ENCODE measurements around the gene FMN1. TPM values are rescaled to one million over a fixed set of nuclear protein-coding genes. Genes with fewer than 3 reads are reported as not detected.
"Not testable (repeated sequence)": the region's sequence is repeated elsewhere in the genome, so short reads cannot be mapped to it uniquely, and the experiment has no call there.

Gene FMN1
- total and polyA plus RNA-seq, 5 donors from 2014 or later, result 0.32 to 8.9 (median 0.36) TPM; not detected in 2

DNA sequence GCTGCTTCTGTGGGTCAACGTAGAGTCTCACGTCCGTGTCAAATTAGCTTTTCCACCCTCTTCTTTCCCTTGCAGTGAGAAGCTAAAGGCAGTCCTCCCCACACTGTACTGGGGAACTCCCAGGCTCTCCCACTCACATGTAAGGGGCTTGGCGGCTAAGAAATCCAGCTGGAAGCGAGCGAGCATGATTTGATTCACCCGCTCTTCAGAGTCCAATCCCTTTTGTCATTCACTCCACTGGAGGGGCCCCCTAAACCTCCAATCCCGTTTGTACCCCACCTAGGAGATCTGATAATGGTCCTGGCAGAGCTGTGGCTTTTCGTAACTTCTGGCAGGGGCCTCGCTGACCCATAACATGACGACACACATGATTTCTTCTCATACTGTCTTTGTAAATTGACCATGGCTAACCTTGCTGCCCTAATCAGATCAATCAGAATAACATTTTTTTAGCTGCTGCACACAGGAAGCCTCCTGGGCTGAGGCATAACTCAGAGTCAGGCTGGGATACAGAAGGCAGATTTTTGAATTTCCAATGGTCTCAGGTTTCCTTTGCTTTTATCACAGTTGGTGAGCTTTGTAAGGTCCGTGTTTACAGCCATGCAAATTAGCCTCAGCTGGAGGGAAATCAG lies 241.5 kb downstream of the FMN1 start:
- peaks cover 0 to 1% (median 0%) of the 10 kb centered on the region in 7 donors for H3K9me3 Mint-ChIP-seq
- DNase-seq (no peak), ATAC-seq (ENCODE audit: low read depth in 2 of 2) (no peak)
- no peaks in the 10 kb centered on the region for H3K4me1 Mint-ChIP-seq
- Histone ChIP-seq H3K9me3 (ENCODE audit: control insufficient read depth in 2 of 2, low read length in 2 of 2) (no peaks in the 10 kb centered on the region), H3K4me3 (ENCODE audit: low read depth, low read length) (no peak overlapping the region), H3K27me3 (ENCODE audit: control insufficient read depth, insufficient read depth, low read length) (no peaks in the 10 kb centered on the region), H3K36me3 (ENCODE audit: control insufficient read depth, insufficient read depth, low read length) (no peaks in the 10 kb centered on the region), H3K27ac (ENCODE audit: insufficient read depth, low read length, poor library complexity, severe bottlenecking) (no peak overlapping the region), H3K4me1 (ENCODE audit: control insufficient read depth, insufficient read depth, low read length, poor library complexity, severe bottlenecking) (no peaks in the 10 kb centered on the region)
- H3K27me3 Mint-ChIP-seq, result no peaks in the 10 kb centered on the region
- no peak overlapping the region for H3K27ac Mint-ChIP-seq
- no peaks in the 10 kb centered on the region for H3K36me3 Mint-ChIP-seq
- no peak overlapping the region for H3K4me3 Mint-ChIP-seq

DNA sequence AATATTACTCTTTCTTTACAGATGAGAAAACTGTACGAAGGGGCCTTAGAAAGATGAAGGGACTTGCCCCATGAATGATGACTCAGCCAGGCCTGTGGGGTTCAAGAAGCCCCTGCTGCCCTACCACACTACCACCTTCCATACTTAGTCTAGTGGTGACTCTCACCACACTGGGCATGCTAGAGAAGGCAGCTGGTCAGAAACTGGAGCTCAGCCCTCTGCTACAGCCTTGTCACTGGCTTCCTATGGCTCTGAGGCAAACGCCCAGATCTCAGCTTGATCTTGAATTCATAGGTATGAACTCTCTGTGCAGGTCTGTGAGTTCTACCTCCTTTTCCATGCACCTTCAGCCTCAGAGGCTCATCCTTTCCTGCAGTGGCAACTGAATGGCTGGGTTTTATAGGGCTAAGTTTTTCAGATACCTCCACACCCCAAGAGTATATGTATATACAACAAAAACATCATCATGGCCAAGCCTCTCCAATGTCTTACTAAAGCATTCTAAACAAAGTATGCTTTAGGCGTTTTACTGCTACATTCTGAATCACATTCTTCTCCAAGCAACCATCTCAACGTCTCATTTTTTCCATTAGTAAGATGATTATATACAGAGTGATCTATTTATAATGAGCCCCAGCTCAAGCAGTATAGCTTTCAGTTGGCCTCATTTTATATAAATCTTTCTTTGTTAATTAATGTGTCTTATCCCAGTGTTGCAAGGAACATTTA lies 242.6 kb downstream of the FMN1 start:
- no peaks in the 10 kb centered on the region for H3K27me3 Mint-ChIP-seq
- Histone ChIP-seq H3K27me3 (ENCODE audit: control insufficient read depth, insufficient read depth, low read length) (no peaks in the 10 kb centered on the region), H3K4me3 (ENCODE audit: low read depth, low read length) (no peak overlapping the region), H3K36me3 (ENCODE audit: control insufficient read depth, insufficient read depth, low read length) (no peaks in the 10 kb centered on the region), H3K9me3 (ENCODE audit: control insufficient read depth in 2 of 2, low read length in 2 of 2) (no peaks in the 10 kb centered on the region), H3K4me1 (ENCODE audit: control insufficient read depth, insufficient read depth, low read length, poor library complexity, severe bottlenecking) (no peaks in the 10 kb centered on the region), H3K27ac (ENCODE audit: insufficient read depth, low read length, poor library complexity, severe bottlenecking) (no peak overlapping the region)
- H3K9me3 Mint-ChIP-seq, result peaks cover 0 to 1% (median 0%) of the 10 kb centered on the region in 7 donors
- no peak overlapping the region for H3K4me3 Mint-ChIP-seq
- no peaks in the 10 kb centered on the region for H3K4me1 Mint-ChIP-seq
- DNase-seq (no peak), ATAC-seq (ENCODE audit: low read depth in 2 of 2) (no peak)
- H3K27ac Mint-ChIP-seq, result no peak overlapping the region
- H3K36me3 Mint-ChIP-seq, result no peaks in the 10 kb centered on the region

DNA sequence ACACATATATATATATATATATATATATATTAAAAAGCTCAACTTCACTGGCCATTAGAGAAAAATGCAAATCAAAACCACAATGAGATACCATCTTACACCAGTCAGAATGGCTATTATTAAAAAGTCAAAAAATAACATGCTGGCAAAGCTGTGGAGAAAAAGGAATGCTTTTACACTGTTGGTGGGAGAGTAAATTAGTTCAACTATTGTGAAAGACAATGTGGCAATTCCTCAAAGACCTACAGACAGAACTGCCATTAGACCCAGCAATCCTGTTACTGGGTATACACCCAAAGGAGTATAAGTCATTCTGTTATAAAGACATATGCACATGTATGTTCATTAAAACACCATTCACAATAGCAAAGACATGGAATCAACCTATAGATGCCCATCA lies 244.5 kb downstream of the FMN1 start:
- H3K27ac ChIP-seq (ENCODE audit: insufficient read depth, low read length, poor library complexity, severe bottlenecking); DNase-seq; H3K27me3 ChIP-seq (ENCODE audit: control insufficient read depth, insufficient read depth, low read length); H3K36me3 ChIP-seq (ENCODE audit: control insufficient read depth, insufficient read depth, low read length); H3K36me3 Mint-ChIP-seq; H3K27me3 Mint-ChIP-seq; H3K4me1 Mint-ChIP-seq; H3K27ac Mint-ChIP-seq; ATAC-seq (ENCODE audit: low read depth in 2 of 2); H3K9me3 ChIP-seq (ENCODE audit: control insufficient read depth in 2 of 2, low read length in 2 of 2); H3K4me1 ChIP-seq (ENCODE audit: control insufficient read depth, insufficient read depth, low read length, poor library complexity, severe bottlenecking); H3K4me3 ChIP-seq (ENCODE audit: low read depth, low read length); H3K4me3 Mint-ChIP-seq; H3K9me3 Mint-ChIP-seq: not testable (repeated sequence)

GRCh38 chr15:32946210-32946609 lies 248.3 kb downstream of the FMN1 start:
- DNase-seq (no peak), ATAC-seq (ENCODE audit: low read depth in 2 of 2) (no peak)
- H3K4me1 Mint-ChIP-seq, result no peaks in the 10 kb centered on the region

DNA sequence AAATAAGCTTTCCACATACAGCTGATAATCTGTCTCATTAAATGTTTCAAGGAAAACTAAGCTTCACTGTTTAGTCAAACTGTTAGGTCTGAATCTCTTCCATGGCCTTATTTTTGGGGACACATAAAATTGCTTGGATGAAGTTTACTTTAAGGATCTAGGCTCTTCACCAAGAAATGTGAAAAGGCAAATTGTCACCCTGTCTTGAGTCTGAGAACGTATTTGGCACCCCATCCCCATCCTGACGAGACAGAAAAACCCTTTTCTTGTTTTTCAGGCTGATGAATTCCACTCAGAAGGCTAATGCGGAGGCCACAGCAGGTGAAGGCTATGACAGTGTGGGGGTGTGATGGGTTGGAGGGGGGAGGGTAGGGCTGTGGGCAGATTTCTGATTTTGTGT lies 250.1 kb downstream of the FMN1 start:
- Mint-ChIP-seq H3K9me3 (peaks cover 0 to 1% (median 0%) of the 10 kb centered on the region in 7 donors), H3K27me3 (no peaks in the 10 kb centered on the region), H3K4me1 (no peaks in the 10 kb centered on the region), H3K36me3 (no peaks in the 10 kb centered on the region), H3K4me3 (no peak overlapping the region), H3K27ac (no peak overlapping the region)
- Histone ChIP-seq H3K4me1 (ENCODE audit: control insufficient read depth, insufficient read depth, low read length, poor library complexity, severe bottlenecking) (no peaks in the 10 kb centered on the region), H3K27me3 (ENCODE audit: control insufficient read depth, insufficient read depth, low read length) (no peaks in the 10 kb centered on the region), H3K27ac (ENCODE audit: insufficient read depth, low read length, poor library complexity, severe bottlenecking) (no peak overlapping the region), H3K4me3 (ENCODE audit: low read depth, low read length) (no peak overlapping the region), H3K9me3 (ENCODE audit: control insufficient read depth in 2 of 2, low read length in 2 of 2) (no peaks in the 10 kb centered on the region), H3K36me3 (ENCODE audit: control insufficient read depth, insufficient read depth, low read length) (no peaks in the 10 kb centered on the region)
- no peak for ATAC-seq (ENCODE audit: low read depth in 2 of 2)
- DNase-seq, result no peak

More at GRCh38 chr15:32946210-32946609, 248.3 kb downstream of the FMN1 start:
- H3K4me3 Mint-ChIP-seq, result no peak overlapping the region
- H3K27ac Mint-ChIP-seq, result no peak overlapping the region
- H3K27me3 Mint-ChIP-seq, result no peaks in the 10 kb centered on the region
- no peaks in the 10 kb centered on the region for H3K36me3 Mint-ChIP-seq
- H3K9me3 Mint-ChIP-seq, result peaks cover 0 to 1% (median 0%) of the 10 kb centered on the region in 7 donors
- Histone ChIP-seq H3K4me1 (ENCODE audit: control insufficient read depth, insufficient read depth, low read length, poor library complexity, severe bottlenecking) (no peaks in the 10 kb centered on the region), H3K27ac (ENCODE audit: insufficient read depth, low read length, poor library complexity, severe bottlenecking) (no peak overlapping the region), H3K9me3 (ENCODE audit: control insufficient read depth in 2 of 2, low read length in 2 of 2) (no peaks in the 10 kb centered on the region), H3K4me3 (ENCODE audit: low read depth, low read length) (no peak overlapping the region), H3K36me3 (ENCODE audit: control insufficient read depth, insufficient read depth, low read length) (no peaks in the 10 kb centered on the region), H3K27me3 (ENCODE audit: control insufficient read depth, insufficient read depth, low read length) (no peaks in the 10 kb centered on the region)

- H3K27ac ChIP-seq (ENCODE audit: insufficient read depth, low read length, poor library complexity, severe bottlenecking), result no peak overlapping the region
- H3K4me1 Mint-ChIP-seq, result no peaks in the 10 kb centered on the region
- H3K4me3 ChIP-seq (ENCODE audit: low read depth, low read length), result no peak overlapping the region
- DNase-seq (no peak), ATAC-seq (ENCODE audit: low read depth in 2 of 2) (no peak)
- H3K36me3 Mint-ChIP-seq, result no peaks in the 10 kb centered on the region
- H3K27me3 ChIP-seq (ENCODE audit: control insufficient read depth, insufficient read depth, low read length), result no peaks in the 10 kb centered on the region
- H3K4me3 Mint-ChIP-seq, result no peak overlapping the region
- no peaks in the 10 kb centered on the region for H3K9me3 Mint-ChIP-seq
- no peak overlapping the region for H3K27ac Mint-ChIP-seq
- no peaks in the 10 kb centered on the region for H3K36me3 ChIP-seq (ENCODE audit: control insufficient read depth, insufficient read depth, low read length)
- no peaks in the 10 kb centered on the region for H3K4me1 ChIP-seq (ENCODE audit: control insufficient read depth, insufficient read depth, low read length, poor library complexity, severe bottlenecking)
- H3K9me3 ChIP-seq (ENCODE audit: control insufficient read depth in 2 of 2, low read length in 2 of 2), result no peaks in the 10 kb centered on the region
- no peaks in the 10 kb centered on the region for H3K27me3 Mint-ChIP-seq
These were observed 250.8 kb downstream of the FMN1 start for GRCh38 chr15:32943711-32944110.

GRCh38 chr15:32942401-32942841 lies 252.1 kb downstream of the FMN1 start:
- Mint-ChIP-seq H3K4me1 (no peaks in the 10 kb centered on the region), H3K36me3 (no peaks in the 10 kb centered on the region), H3K9me3 (peaks cover 0 to 1% (median 0%) of the 10 kb centered on the region in 7 donors), H3K27ac (no peak overlapping the region), H3K4me3 (no peak overlapping the region), H3K27me3 (no peaks in the 10 kb centered on the region)
- Histone ChIP-seq H3K4me3 (ENCODE audit: low read depth, low read length) (no peak overlapping the region), H3K36me3 (ENCODE audit: control insufficient read depth, insufficient read depth, low read length) (no peaks in the 10 kb centered on the region), H3K4me1 (ENCODE audit: control insufficient read depth, insufficient read depth, low read length, poor library complexity, severe bottlenecking) (no peaks in the 10 kb centered on the region), H3K27me3 (ENCODE audit: control insufficient read depth, insufficient read depth, low read length) (no peaks in the 10 kb centered on the region), H3K27ac (ENCODE audit: insufficient read depth, low read length, poor library complexity, severe bottlenecking) (no peak overlapping the region), H3K9me3 (ENCODE audit: control insufficient read depth in 2 of 2, low read length in 2 of 2) (no peaks in the 10 kb centered on the region)
- DNase-seq (no peak), ATAC-seq (ENCODE audit: low read depth in 2 of 2) (no peak)

DNA sequence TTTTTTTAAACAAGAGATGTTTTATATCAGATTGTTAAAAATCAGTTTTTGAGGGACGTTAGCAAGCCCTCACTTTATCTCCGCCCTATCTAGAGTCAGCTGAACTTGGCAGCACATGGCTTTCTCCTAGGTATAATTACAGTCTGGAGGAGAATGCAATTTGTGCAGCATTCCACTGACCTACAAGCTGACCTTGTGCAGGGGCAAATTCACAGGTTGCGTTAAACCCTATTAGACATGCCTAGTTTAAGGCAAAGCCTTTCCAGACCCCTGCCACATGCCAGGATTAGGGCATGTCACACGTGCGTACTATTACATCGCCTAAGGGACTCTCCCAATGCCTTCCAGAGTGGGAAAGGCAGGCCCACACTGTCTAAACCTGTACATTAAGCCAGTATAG lies 252.7 kb downstream of the FMN1 start:
- Mint-ChIP-seq H3K36me3 (no peaks in the 10 kb centered on the region), H3K4me1 (no peaks in the 10 kb centered on the region), H3K4me3 (no peak overlapping the region), H3K27me3 (no peaks in the 10 kb centered on the region), H3K27ac (no peak overlapping the region), H3K9me3 (peaks cover 0 to 1% (median 0%) of the 10 kb centered on the region in 7 donors)
- H3K27me3 ChIP-seq (ENCODE audit: control insufficient read depth, insufficient read depth, low read length), result no peaks in the 10 kb centered on the region
- H3K27ac ChIP-seq (ENCODE audit: insufficient read depth, low read length, poor library complexity, severe bottlenecking), result no peak overlapping the region
- no peaks in the 10 kb centered on the region for H3K9me3 ChIP-seq (ENCODE audit: control insufficient read depth in 2 of 2, low read length in 2 of 2)
- H3K4me1 ChIP-seq (ENCODE audit: control insufficient read depth, insufficient read depth, low read length, poor library complexity, severe bottlenecking), result no peaks in the 10 kb centered on the region
- no peak for DNase-seq
- ATAC-seq (ENCODE audit: low read depth in 2 of 2), result no peak
- H3K36me3 ChIP-seq (ENCODE audit: control insufficient read depth, insufficient read depth, low read length), result no peaks in the 10 kb centered on the region
- no peak overlapping the region for H3K4me3 ChIP-seq (ENCODE audit: low read depth, low read length)

All from CD4-positive, CD25-positive, alpha-beta regulatory T cell (primary cell).